ENCODE results near the gene USP13. TPM values are rescaled to one million over a fixed set of nuclear protein-coding genes. Genes with fewer than 3 reads are reported as not detected.

Gene USP13
- polyA plus RNA-seq, 6 donors from 2014 or later: 4.9 to 18.5 (median 8.3) TPM

DNA sequence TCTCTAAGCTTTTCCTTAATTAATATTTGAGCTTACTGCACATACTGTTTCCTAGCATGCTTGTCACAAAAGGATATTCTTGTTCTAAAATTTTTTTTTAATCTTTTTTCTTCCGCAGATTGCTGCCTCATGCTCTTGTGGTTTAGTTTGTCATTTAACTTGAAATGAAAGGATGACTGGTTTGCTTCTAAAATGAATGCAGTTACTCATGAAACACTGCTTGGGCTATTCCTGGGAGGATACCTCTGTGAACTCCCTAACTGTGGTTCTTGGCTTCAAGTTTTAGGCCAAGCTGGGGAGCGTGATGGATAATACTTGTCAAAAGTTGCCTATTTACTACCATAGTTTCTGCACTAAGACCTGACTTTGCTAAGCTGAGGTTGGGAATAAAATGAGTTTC, 64.0 kb downstream of the USP13 start:
- DNase-seq (no peak), ATAC-seq (ENCODE audit: low read depth in 2 of 2) (no peak)
- Mint-ChIP-seq H3K27me3 (no peaks in the 10 kb centered on the region), H3K9me3 (no peaks in the 10 kb centered on the region), H3K36me3 (peaks cover 0 to 18% of the 10 kb centered on the region in 2 donors), H3K4me3 (no peak overlapping the region), H3K27ac (no peak overlapping the region), H3K4me1 (no peaks in the 10 kb centered on the region)

DNA sequence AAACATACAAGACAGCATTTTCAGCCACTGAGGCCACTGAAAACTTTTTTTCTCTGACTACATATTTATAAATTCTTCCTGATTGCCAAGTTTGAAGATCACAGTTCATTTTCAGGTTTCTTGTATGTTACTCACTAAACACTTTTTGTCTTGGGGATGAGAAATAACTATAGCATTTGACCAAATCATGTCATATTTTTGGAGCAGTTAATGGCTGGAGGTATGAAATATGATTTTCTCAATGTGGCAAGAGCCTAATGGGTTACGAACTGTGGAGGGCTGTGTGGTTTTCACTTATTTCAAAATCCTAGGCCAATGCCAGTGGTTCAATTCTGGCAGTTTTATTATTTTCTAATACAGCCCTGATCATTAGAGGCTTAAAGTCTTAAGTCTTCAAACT, 64.4 kb downstream of the USP13 start:
- Mint-ChIP-seq H3K4me1 (no peaks in the 10 kb centered on the region), H3K27me3 (no peaks in the 10 kb centered on the region), H3K27ac (no peak overlapping the region), H3K36me3 (peaks cover 0 to 20% of the 10 kb centered on the region in 2 donors), H3K9me3 (no peaks in the 10 kb centered on the region), H3K4me3 (no peak overlapping the region)
- DNase-seq (no peak), ATAC-seq (ENCODE audit: low read depth in 2 of 2) (no peak)

DNA sequence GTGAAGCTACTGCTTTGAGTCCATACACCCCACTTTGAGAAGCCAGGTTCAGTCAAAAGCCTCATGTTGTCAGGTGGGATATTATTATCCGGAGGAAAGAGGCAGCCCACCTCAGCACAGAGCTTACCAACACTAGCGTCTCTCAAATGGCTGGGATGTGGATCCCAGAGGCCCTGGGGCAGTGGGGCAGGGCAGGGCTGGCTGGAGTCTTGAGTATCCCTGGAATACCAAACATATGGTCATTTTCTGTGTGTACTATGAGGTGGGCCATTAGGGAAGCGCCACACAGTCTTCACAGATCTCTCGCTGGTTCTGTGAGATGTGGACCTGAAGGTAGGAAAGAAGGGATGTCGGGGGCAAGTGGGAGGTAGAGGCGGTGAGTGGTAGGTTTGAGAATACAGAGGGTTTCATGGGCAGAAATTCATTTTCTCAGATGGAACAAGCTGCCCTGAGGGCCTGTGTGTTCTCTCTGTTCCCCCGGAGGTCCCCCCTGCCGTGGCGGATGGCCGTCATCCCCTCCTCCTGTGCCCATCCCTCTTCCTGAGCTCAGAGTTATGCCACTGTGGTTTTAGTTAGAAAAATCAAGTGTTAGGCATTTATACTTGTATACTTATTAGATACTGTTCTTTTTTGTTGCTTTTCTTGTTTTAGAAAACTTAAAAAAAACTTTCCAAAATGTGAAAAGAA, 66.4 kb downstream of the USP13 start:
- Mint-ChIP-seq H3K4me1 (no peaks in the 10 kb centered on the region), H3K9me3 (no peaks in the 10 kb centered on the region), H3K27me3 (no peaks in the 10 kb centered on the region), H3K4me3 (no peak overlapping the region), H3K36me3 (peaks cover 8 to 32% of the 10 kb centered on the region in 2 donors), H3K27ac (no peak overlapping the region)
- DNase-seq: no peak
- ATAC-seq (ENCODE audit: low read depth in 2 of 2): no peak

DNA sequence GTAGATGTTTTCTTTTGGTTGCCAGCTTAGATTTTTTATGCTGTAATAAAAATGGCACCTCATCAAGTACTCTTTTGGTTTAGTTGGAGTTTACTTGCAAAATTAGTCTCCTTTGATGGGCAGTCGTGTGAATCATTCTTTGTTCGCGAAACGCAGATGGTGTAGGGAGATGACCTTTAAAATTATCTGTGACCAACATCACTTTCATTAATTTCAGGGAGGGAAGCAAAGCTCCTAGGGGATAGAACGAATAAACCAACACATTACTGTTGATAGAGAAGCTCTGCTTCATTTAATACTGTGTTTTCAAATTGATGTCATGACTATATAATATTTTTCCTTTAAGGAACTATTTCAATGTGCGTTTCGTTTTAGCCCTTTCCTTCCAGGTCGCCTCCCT, 67.4 kb downstream of the USP13 start:
- H3K4me3 Mint-ChIP-seq: no peak overlapping the region
- H3K4me1 Mint-ChIP-seq: peaks cover 0 to 3% (median 3%) of the 10 kb centered on the region in 3 donors
- peak overlapping the region in 1 of 6 donors; percentile 54 for H3K27ac Mint-ChIP-seq
- ATAC-seq (ENCODE audit: low read depth in 2 of 2) (no peak), DNase-seq (no peak)
- H3K9me3 Mint-ChIP-seq: no peaks in the 10 kb centered on the region
- no peaks in the 10 kb centered on the region for H3K27me3 Mint-ChIP-seq
- H3K36me3 Mint-ChIP-seq: peaks cover 13 to 35% of the 10 kb centered on the region in 2 donors

DNA sequence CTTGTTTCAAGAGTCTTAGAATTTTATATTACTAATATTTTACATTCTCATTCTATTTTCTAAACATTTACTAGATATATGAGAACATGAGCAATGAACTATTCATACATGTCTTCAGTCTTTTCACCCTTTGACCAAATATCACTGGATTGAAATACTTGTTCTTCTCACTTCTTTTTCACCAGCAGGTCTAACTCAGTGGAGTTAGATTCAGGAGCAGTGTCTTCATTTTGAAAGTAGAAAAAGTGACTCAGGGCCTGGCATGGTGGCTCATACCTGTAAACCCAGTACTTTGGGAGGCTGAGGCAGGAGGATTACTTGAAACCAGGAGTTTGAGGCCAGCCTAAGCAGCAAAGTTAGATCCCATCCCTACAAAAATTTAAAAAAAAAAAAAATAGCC, 70.8 kb downstream of the USP13 start:
- H3K4me3 Mint-ChIP-seq: no peak overlapping the region
- peaks cover 24 to 33% of the 10 kb centered on the region in 2 donors for H3K36me3 Mint-ChIP-seq
- peak overlapping the region in 1 of 6 donors; percentile 35 for H3K27ac Mint-ChIP-seq
- no peak for ATAC-seq (ENCODE audit: low read depth in 2 of 2)
- DNase-seq: no peak
- peaks cover 5 to 16% (median 11%) of the 10 kb centered on the region in 3 donors for H3K4me1 Mint-ChIP-seq
- H3K9me3 Mint-ChIP-seq: peaks cover 0 to 3% (median 0%) of the 10 kb centered on the region in 7 donors
- H3K27me3 Mint-ChIP-seq: no peaks in the 10 kb centered on the region

DNA sequence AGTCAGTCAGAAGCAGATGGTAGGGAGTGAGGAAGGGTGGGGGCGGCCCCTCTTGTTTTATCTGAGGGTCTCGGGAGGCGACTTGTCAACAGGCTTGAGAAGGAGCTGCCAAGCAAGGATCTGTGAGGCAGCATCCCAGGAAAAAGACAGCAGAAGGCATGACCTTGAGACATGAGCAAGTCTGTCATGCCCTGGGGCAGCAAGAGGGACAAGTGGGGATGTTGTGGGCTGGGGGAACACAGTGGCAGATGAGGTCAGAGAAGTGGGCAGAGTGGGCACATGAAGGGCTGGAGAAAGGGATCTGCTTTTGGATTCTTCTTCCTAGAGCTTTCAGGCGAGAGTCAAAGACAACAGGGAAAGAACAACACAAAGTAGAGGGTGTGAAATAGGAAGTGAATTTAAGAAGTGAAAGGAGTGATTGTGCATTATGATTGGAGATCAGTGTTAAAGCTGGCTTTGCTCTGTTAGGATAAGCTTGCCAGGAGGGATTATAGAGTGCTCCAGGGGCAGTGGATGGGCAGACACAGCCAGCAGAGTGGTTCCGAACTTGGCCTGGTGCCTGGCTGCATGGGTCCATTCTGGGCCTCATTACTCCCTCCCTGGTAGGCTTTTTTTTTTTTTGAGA, 73.3 kb downstream of the USP13 start:
- Mint-ChIP-seq H3K27me3 (no peaks in the 10 kb centered on the region), H3K4me1 (peaks cover 5 to 16% (median 11%) of the 10 kb centered on the region in 3 donors), H3K9me3 (peaks cover 0 to 3% (median 0%) of the 10 kb centered on the region in 7 donors), H3K4me3 (no peak overlapping the region), H3K27ac (peak overlapping the region in 2 of 6 donors; percentile 38 to 91), H3K36me3 (peaks cover 31 to 37% of the 10 kb centered on the region in 2 donors)
- DNase-seq (no peak), ATAC-seq (ENCODE audit: low read depth in 2 of 2) (no peak)

DNA sequence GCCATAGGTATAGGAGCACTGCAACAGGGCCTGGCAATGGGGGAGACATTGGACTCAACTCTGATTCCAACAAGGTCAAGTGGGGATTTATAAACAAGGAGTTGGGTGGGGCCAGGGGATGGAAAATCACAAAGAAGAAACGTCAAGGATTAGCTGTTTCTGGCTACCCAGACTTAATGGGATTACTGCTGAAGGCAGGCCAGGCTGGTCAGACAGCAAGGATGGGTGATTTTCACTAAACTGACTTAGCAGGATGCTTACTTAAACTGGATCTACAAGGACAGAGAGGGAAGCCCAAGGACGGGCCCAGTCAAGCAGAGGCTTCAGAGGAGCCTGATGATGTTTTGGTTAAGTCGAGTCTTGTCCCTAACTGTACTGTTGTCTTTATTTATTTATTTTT, 76.2 kb downstream of the USP13 start:
- peaks cover 26 to 35% of the 10 kb centered on the region in 2 donors for H3K36me3 Mint-ChIP-seq
- DNase-seq (no peak), ATAC-seq (ENCODE audit: low read depth in 2 of 2) (no peak)
- H3K4me3 Mint-ChIP-seq: no peak overlapping the region
- H3K4me1 Mint-ChIP-seq: peaks cover 5 to 16% (median 11%) of the 10 kb centered on the region in 3 donors
- H3K27me3 Mint-ChIP-seq: no peaks in the 10 kb centered on the region
- H3K9me3 Mint-ChIP-seq: peaks cover 0 to 3% (median 0%) of the 10 kb centered on the region in 7 donors
- no peak overlapping the region for H3K27ac Mint-ChIP-seq

DNA sequence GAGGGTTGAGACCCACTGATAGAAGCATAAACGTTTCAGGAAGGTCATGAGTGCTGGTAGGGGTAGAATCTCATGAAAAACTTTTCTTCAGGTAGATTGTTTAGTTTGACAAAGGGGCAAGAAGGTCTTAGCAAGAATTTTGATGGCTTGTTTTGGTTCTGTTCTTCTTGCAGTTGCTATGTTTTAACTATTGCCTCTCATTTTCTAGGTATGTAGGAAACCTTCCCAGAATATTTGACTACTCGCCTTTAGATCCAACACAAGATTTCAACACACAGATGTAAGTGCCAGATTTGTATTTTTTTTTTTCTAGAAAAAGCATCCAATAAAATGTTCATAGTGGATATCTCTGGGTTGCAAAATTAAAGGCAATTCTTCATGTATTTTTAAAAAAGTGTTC, 77.1 kb downstream of the USP13 start:
- H3K4me3 Mint-ChIP-seq: no peak overlapping the region
- H3K9me3 Mint-ChIP-seq: peaks cover 0 to 3% (median 0%) of the 10 kb centered on the region in 7 donors
- peaks cover 25 to 33% of the 10 kb centered on the region in 2 donors for H3K36me3 Mint-ChIP-seq
- H3K27ac Mint-ChIP-seq: no peak overlapping the region
- ATAC-seq (ENCODE audit: low read depth in 2 of 2): no peak
- DNase-seq: no peak
- H3K4me1 Mint-ChIP-seq: peaks cover 5 to 15% (median 10%) of the 10 kb centered on the region in 3 donors
- H3K27me3 Mint-ChIP-seq: no peaks in the 10 kb centered on the region

DNA sequence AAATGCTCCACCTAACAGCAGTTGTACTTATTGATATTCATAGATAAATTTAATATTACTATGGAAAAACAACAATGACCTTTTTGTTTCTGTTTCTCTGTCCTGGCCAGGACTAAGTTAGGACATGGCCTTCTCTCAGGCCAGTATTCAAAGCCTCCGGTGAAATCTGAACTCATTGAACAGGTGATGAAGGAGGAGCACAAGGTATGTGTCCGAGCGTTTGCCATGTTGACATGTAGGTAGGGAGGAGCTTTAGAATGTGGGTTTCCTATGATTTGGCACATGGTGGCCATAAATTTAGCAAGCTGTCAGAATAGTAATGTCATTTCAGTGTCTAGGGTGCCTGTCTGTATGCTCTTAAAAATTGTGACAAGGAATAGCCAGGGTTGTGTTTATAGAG, 77.7 kb downstream of the USP13 start:
- DNase-seq: no peak
- H3K27ac Mint-ChIP-seq: peak overlapping the region in 1 of 6 donors; percentile 0
- H3K9me3 Mint-ChIP-seq: peaks cover 0 to 3% (median 0%) of the 10 kb centered on the region in 7 donors
- no peak for ATAC-seq (ENCODE audit: low read depth in 2 of 2)
- H3K27me3 Mint-ChIP-seq: no peaks in the 10 kb centered on the region
- peaks cover 5 to 10% (median 7%) of the 10 kb centered on the region in 3 donors for H3K4me1 Mint-ChIP-seq
- no peak overlapping the region for H3K4me3 Mint-ChIP-seq
- peaks cover 21 to 28% of the 10 kb centered on the region in 2 donors for H3K36me3 Mint-ChIP-seq

DNA sequence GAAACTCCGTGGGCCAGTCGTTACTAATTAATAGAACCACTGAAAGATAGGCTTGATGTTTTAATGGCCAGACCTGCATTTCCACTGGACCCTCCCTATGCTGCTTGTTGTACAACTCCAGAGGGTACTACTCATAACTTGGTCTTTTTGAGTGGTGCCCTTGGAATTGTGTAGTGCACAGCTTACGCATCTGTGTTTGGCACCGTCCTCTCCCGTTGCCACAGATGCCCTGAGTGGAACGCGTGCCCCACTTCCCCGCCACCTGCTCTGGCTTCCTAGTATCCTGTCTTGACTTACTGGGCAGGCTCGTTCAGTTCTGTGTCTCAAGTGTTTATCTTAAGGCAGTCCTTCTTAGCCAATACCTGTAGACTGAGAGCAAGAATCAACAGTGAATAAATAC, 78.7 kb downstream of the USP13 start:
- no peaks in the 10 kb centered on the region for H3K4me1 Mint-ChIP-seq
- DNase-seq (no peak), ATAC-seq (ENCODE audit: low read depth in 2 of 2) (no peak)
- H3K9me3 Mint-ChIP-seq: no peaks in the 10 kb centered on the region
- H3K27ac Mint-ChIP-seq: no peak overlapping the region
- peaks cover 19 to 21% of the 10 kb centered on the region in 2 donors for H3K36me3 Mint-ChIP-seq
- H3K27me3 Mint-ChIP-seq: no peaks in the 10 kb centered on the region
- H3K4me3 Mint-ChIP-seq: no peak overlapping the region

DNA sequence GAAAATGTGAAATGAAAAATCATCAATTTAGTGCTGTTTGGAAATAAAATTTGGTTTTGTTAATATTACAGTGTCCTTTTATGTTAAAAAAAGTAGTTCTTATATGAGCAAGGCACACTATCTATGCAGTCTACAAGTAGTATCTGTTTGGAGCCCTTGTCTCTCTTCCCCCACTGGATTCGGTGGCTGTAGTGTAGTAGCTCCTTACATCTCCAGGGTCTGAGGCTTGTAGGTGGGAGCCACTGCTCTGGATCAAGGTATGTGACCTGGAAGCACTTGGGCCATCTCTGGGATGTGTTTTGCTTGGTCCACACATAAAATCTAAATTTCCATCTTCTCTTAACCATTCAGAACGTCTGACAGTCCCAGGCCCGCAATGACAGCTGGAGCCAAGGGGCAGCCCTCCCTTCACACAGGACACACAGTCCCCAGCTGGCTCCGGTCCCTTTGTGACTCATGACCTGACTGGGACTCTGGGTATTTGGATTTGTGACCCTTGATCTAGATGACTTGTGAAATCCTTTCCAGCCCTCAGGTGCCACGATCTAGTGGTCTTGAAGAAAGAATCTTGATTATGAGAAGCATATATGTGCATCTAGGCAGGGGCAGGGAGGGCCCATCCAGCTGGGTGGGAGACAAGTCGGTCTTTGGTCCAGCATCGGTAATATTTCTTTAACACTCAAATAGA, 80.0 kb downstream of the USP13 start:
- no peak for ATAC-seq (ENCODE audit: low read depth in 2 of 2)
- no peak for DNase-seq
- Mint-ChIP-seq H3K36me3 (peaks cover 19 to 21% of the 10 kb centered on the region in 2 donors), H3K27me3 (no peaks in the 10 kb centered on the region), H3K4me1 (no peaks in the 10 kb centered on the region), H3K4me3 (no peak overlapping the region), H3K27ac (peak overlapping the region in 1 of 6 donors; percentile 37), H3K9me3 (no peaks in the 10 kb centered on the region)

DNA sequence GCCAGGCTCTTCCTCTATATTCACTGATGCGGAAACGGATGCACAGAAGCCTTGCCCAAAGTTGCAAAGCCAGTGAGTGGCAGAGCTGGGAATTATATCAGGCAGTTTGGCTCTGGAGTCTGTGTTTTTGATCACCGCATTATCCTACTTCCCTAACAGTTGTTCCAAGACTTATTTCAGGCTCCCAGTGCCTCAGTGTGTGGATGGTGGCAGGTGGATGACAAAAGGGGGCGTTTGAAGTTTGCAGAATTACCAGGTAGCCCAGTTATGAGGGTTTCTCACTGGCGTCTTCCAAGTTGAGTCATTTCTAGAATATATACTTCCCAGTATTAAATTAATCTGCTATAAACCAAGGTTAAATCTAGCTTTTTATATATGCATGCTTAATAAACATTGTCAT, 81.0 kb downstream of the USP13 start:
- Mint-ChIP-seq H3K27ac (no peak overlapping the region), H3K4me3 (no peak overlapping the region), H3K4me1 (no peaks in the 10 kb centered on the region), H3K27me3 (no peaks in the 10 kb centered on the region), H3K9me3 (no peaks in the 10 kb centered on the region), H3K36me3 (peaks cover 19 to 21% of the 10 kb centered on the region in 2 donors)
- no peak for ATAC-seq (ENCODE audit: low read depth in 2 of 2)
- no peak for DNase-seq

DNA sequence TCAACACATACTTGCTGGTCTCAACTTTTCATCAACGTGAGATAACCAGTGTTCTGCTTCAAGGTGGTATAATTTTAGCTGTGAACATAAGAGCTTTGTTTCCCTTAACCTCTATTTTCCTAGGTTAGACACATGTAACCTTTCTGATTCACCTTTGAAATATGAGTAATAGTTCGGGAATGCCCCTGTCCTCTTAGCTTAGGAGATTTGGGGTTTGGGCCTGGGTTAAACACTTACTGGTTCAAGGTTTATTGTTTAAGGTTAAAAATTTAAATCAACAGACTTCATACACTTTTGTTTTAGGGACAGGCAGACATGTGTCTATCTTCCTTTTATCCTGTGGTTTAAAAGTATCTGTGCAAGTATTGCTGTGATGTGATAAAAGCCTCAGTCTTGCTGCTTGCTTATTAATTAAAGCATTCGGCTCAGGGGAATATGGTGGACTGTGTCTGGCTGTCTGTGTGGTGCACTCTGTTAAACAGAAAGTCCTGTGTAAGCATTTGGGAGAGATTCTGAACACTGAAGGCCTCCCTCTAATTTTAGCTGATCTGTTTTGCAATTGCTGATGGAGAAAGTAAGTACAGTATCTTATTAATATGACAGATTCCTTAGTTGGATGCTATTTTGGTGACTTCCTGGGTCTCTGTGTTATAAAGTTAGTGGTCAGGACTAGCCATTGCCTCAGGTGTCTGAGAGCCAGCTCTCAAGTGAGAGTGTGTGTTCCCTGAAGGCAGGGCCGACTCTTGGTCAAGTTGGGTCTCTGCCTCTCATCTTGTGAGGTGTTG, 81.8 kb downstream of the USP13 start:
- no peak overlapping the region for H3K4me3 Mint-ChIP-seq
- no peak for ATAC-seq (ENCODE audit: low read depth in 2 of 2)
- no peaks in the 10 kb centered on the region for H3K9me3 Mint-ChIP-seq
- H3K27me3 Mint-ChIP-seq: no peaks in the 10 kb centered on the region
- peak overlapping the region in 1 of 6 donors; percentile 13 for H3K27ac Mint-ChIP-seq
- H3K4me1 Mint-ChIP-seq: no peaks in the 10 kb centered on the region
- H3K36me3 Mint-ChIP-seq: peaks cover 19 to 20% of the 10 kb centered on the region in 2 donors
- DNase-seq: no peak
